H1 (cell line): ENCODE data around the gene AP1G2. TPM values are rescaled to one million over a fixed set of nuclear protein-coding genes. Genes with fewer than 3 reads are reported as not detected.

Experiments used
- CTCF ChIA-PET: fragments of 300-600 bp; sonication (Branson Sonifier 250); formaldehyde crosslinking; loops from one replicate; lab custom pipeline; 2021; ENCODE audit not compliant: partially characterized antibody; lab: Charles Lee
- POLR2A ChIA-PET: fragments of 300-600 bp; sonication (Branson Sonifier 250); formaldehyde crosslinking; loops from one replicate; lab custom pipeline; 2021; ENCODE audit warnings: inconsistent platforms; ENCODE audit not compliant: partially characterized antibody; lab: Charles Lee
- DNase-seq, 2 experiments: peaks; one replicate each; pipeline versions ENCODE4 v3.0.0 to v3.0.0-alpha.2; 2010 to 2022; ENCODE audit warnings: low spot score in 2 of 2, low read depth in 1 of 2, mixed read lengths in 1 of 2
- FAIRE-seq: peaks from 2 replicates; lab custom pipeline; 2011; peaks lifted over from hg19 to GRCh38; lab: Jason Lieb, UNC
- H2AFZ ChIP-seq: 2 replicates; pipeline ENCODE4 v1.8.1; 2012; ENCODE audit warnings: low read length, inconsistent platforms
- H2AK5ac ChIP-seq: 2 replicates; pipeline ENCODE4 v1.6.1; 2013; ENCODE audit warnings: low read depth, low read length
- H2BK120ac ChIP-seq: replicated peaks from 2 replicates; pipeline ENCODE3; 2013; ENCODE audit warnings: low read depth, low read length, inconsistent platforms
- H2BK12ac ChIP-seq: 2 replicates; pipeline ENCODE4 v1.6.1; 2013; ENCODE audit warnings: low read depth, low read length
- H2BK15ac ChIP-seq: 2 replicates; pipeline ENCODE4 v1.6.1; 2013; ENCODE audit warnings: low read length
- H2BK20ac ChIP-seq: 2 replicates; pipeline ENCODE4 v1.6.1; 2013; ENCODE audit warnings: low read length
- H2BK5ac ChIP-seq: 2 replicates; pipeline ENCODE4 v1.6.1; 2013; ENCODE audit warnings: low read depth, low read length
- H3K14ac ChIP-seq: 2 replicates; pipeline ENCODE4 v1.6.1; 2013; ENCODE audit warnings: inconsistent platforms; ENCODE audit not compliant: insufficient read length
- H3K18ac ChIP-seq: 2 replicates; pipeline ENCODE4 v1.6.1; 2013; ENCODE audit warnings: low read length; ENCODE audit errors: extremely low read depth
- H3K23ac ChIP-seq: 2 replicates; pipeline ENCODE4 v1.6.1; 2013; ENCODE audit warnings: inconsistent platforms; ENCODE audit not compliant: insufficient read length
- H3K23me2 ChIP-seq: 2 replicates; pipeline ENCODE4 v1.6.1; 2013; ENCODE audit warnings: low read depth, low read length
- H3K27ac ChIP-seq: 2 replicates; pipeline ENCODE4 v1.6.1; 2011; ENCODE audit warnings: low read depth, low read length, inconsistent platforms
- H3K27me3 ChIP-seq, 4 experiments: replicated peaks in 1 of 4; 1 replicate in 1 of 4; 2 replicates in 3 of 4; pipeline versions ENCODE4 v1.6.1 to v1.8.1; 2011 to 2013; ENCODE audit warnings: low read length in 3 of 4, mild to moderate bottlenecking in 3 of 4, inconsistent platforms in 2 of 4, mixed read lengths in 2 of 4, moderate library complexity in 1 of 4; ENCODE audit not compliant: control insufficient read depth in 3 of 4, insufficient read depth in 3 of 4; ENCODE audit errors: extremely low read depth in 1 of 4
- H3K36me3 ChIP-seq, 4 experiments: 2 replicates each; pipeline versions ENCODE4 v1.6.1 to v1.8.1; 2011 to 2013; ENCODE audit warnings: mild to moderate bottlenecking in 4 of 4, low read length in 3 of 4, moderate library complexity in 2 of 4, control low read depth in 1 of 4, inconsistent platforms in 1 of 4; ENCODE audit not compliant: insufficient read depth in 4 of 4, control insufficient read depth in 2 of 4
- H3K4ac ChIP-seq: replicated peaks from 2 replicates; pipeline ENCODE3; 2013; ENCODE audit warnings: low read length, low read depth, mixed read lengths, inconsistent platforms; ENCODE audit not compliant: insufficient read length
- H3K4me1 ChIP-seq, 4 experiments: replicated peaks in 1 of 4; 1 replicate in 1 of 4; 2 replicates in 3 of 4; pipeline versions ENCODE4 v1.6.1 to v1.8.1; 2011 to 2013; ENCODE audit warnings: low read length in 3 of 4, inconsistent platforms in 2 of 4, mixed read lengths in 1 of 4; ENCODE audit not compliant: insufficient read depth in 4 of 4, control insufficient read depth in 3 of 4
- H3K4me2 ChIP-seq, 2 experiments: 2 replicates each; pipeline versions ENCODE4 v1.6.1 to v1.8.1; 2011 to 2013; ENCODE audit warnings: low read depth in 2 of 2, low read length in 2 of 2, control low read depth in 1 of 2, inconsistent platforms in 1 of 2, mild to moderate bottlenecking in 1 of 2; ENCODE audit not compliant: insufficient read depth in 1 of 2
- H3K4me3 ChIP-seq, 4 experiments: fragments of 200-600, 300-600 bp in 1 of 4; sonication (generic), shearing (Covaris generic), sonication (Bioruptor Twin) in 1 of 4; 2 replicates each; pipeline versions ENCODE4 v1.5.1 to v1.8.1; 2011 to 2016; ENCODE audit warnings: low read length in 4 of 4, low read depth in 3 of 4, control low read depth in 2 of 4, inconsistent platforms in 2 of 4, mild to moderate bottlenecking in 2 of 4, mixed read lengths in 1 of 4, moderate library complexity in 1 of 4; ENCODE audit not compliant: insufficient read depth in 2 of 4; ENCODE audit errors: extremely low read depth in 1 of 4
- H3K56ac ChIP-seq: replicated peaks from 2 replicates; pipeline ENCODE3; 2013; ENCODE audit warnings: low read depth, mild to moderate bottlenecking, mixed read lengths, low read length, inconsistent platforms; ENCODE audit not compliant: insufficient read length
- H3K79me1 ChIP-seq: 2 replicates; pipeline ENCODE4 v1.6.1; 2013; ENCODE audit warnings: low read depth, low read length, control low read depth
- H3K79me2 ChIP-seq, 2 experiments: 2 replicates each; pipeline versions ENCODE4 v1.6.1 to v1.8.1; 2012 to 2013; ENCODE audit warnings: low read length in 2 of 2, mild to moderate bottlenecking in 2 of 2, inconsistent platforms in 1 of 2; ENCODE audit not compliant: insufficient read depth in 2 of 2, control insufficient read depth in 1 of 2
- H3K9ac ChIP-seq, 4 experiments: replicated peaks in 1 of 4; 1 replicate in 1 of 4; 2 replicates in 3 of 4; pipeline versions ENCODE4 v1.6.1 to v1.8.1; 2011 to 2013; ENCODE audit warnings: low read depth in 3 of 4, low read length in 3 of 4, control low read depth in 2 of 4, mild to moderate bottlenecking in 2 of 4, moderate library complexity in 2 of 4, inconsistent platforms in 1 of 4; ENCODE audit errors: extremely low read depth in 1 of 4
- H3K9me3 ChIP-seq, 2 experiments: 2 replicates each; pipeline versions ENCODE4 v1.6.1 to v1.8.1; 2012 to 2013; ENCODE audit warnings: mild to moderate bottlenecking in 2 of 2, moderate library complexity in 2 of 2, control low read depth in 1 of 2, inconsistent platforms in 1 of 2, low read depth in 1 of 2, low read length in 1 of 2, mixed read lengths in 1 of 2; ENCODE audit not compliant: insufficient read depth in 2 of 2
- H4K20me1 ChIP-seq, 2 experiments: replicated peaks in 1 of 2; 2 replicates each; pipeline versions ENCODE3 to v1.8.1; 2011 to 2013; ENCODE audit warnings: inconsistent platforms in 2 of 2, low read length in 2 of 2, mild to moderate bottlenecking in 1 of 2; ENCODE audit not compliant: insufficient read depth in 2 of 2, control insufficient read depth in 1 of 2
- H4K5ac ChIP-seq: 2 replicates; pipeline ENCODE4 v1.6.1; 2013; ENCODE audit warnings: low read length, low read depth, mixed read lengths, inconsistent platforms; ENCODE audit not compliant: insufficient read length
- H4K8ac ChIP-seq: 2 replicates; pipeline ENCODE4 v1.8.0; 2013; ENCODE audit warnings: mild to moderate bottlenecking, moderate library complexity, low read length, inconsistent platforms; ENCODE audit not compliant: insufficient read depth; ENCODE audit errors: extremely low read depth
- H4K91ac ChIP-seq: replicated peaks from 2 replicates; pipeline ENCODE3; 2013; ENCODE audit warnings: low read length, mixed read lengths, inconsistent platforms; ENCODE audit not compliant: insufficient read length
- TAF1 ChIP-seq: IDR thresholded peaks from 2 replicates; pipeline ENCODE4 v1.6.1; 2011; ENCODE audit warnings: mild to moderate bottlenecking, low read depth, low read length
- WGBS, 2 experiments: shearing (Covaris generic) in 1 of 2; methylation state at CpG; one replicate each; pipeline versions ENCODE4 v1.1.6 to v1.1.7; 2013 to 2015; ENCODE audit warnings: low lambda C conversion rate in 2 of 2, mixed read lengths in 2 of 2, inconsistent platforms in 1 of 2, low coverage in 1 of 2, missing lambda C conversion rate in 1 of 2; ENCODE audit not compliant: insufficient replicate concordance in 2 of 2, insufficient coverage in 1 of 2, insufficient read length in 1 of 2; ENCODE audit errors: extremely low coverage in 1 of 2, missing lambda C conversion rate in 1 of 2; 5-methylcytosine and 5-hydroxymethylcytosine counted together
- polyA plus RNA-seq, 7 experiments: library from polyadenylated mRNA; depleted of rRNA in 3 of 7; stranded (reverse) in 5 of 7; unstranded in 2 of 7; fragments of >200 nt in 5 of 7; fragments of 200-250 nt in 2 of 7; gene quantifications; 1 replicate in 5 of 7; 2 replicates in 1 of 7; 4 replicates in 1 of 7; pipeline versions ENCODE4 v1.2.1 to v1.2.3, GENCODE V29; 2011 to 2013; ENCODE audit warnings: missing spikeins in 2 of 7, mixed read lengths in 2 of 7
- total RNA-seq: library from RNA; stranded (reverse); fragmentation: NEBNext Ultra II Directional; extraction: Animal tissue kit (Norgen Biotek cat#: 25700); gene quantifications from 2 replicates; pipeline ENCODE4 v1.2.1, GENCODE V29; 2021

Gene AP1G2
- total and polyA plus RNA-seq, 2 of the 8 experiments (the other 6 are each of a cell fraction or from before 2014, with no cell fraction given), result 70.9 to 134 TPM

GRCh38 chr14:23528555-23528954 lies 39.0 kb downstream of the AP1G2 start:
- Histone ChIP-seq H3K27me3 (no peaks in the 10 kb centered on the region), H3K9me3 (no peaks in the 10 kb centered on the region), H4K91ac (peak overlapping the region; percentile 41), H2BK20ac (no peak overlapping the region), H3K9ac (no peak overlapping the region; a peak in 2 of 7 replicates), H3K14ac (no peak overlapping the region), H3K23me2 (no peaks in the 10 kb centered on the region), H4K8ac (peak overlapping the region; percentile 7; the same call in 1 of the 2 replicates), H4K20me1 (peaks cover 0 to 3% of the 10 kb centered on the region in 2 experiments), H2BK120ac (no peak overlapping the region), H3K36me3 (peaks cover 2 to 49% (median 34%) of the 10 kb centered on the region in 4 experiments; a peak in 7 of 8 replicates), H3K4me3 (no peak overlapping the region), H3K56ac (no peak overlapping the region), H3K18ac (peak overlapping the region; percentile 71; the same call in 1 of the 2 replicates), H3K4me1 (peaks cover 0 to 3% (median 1%) of the 10 kb centered on the region in 4 experiments; a peak in 3 of 7 replicates), H2BK15ac (0 out of 2 replicates have a peak overlapping the region, but pooled peaks have one; percentile 72), H3K79me2 (no peaks in the 10 kb centered on the region), H2AK5ac (no peak overlapping the region), H3K23ac (no peak overlapping the region), H2BK5ac (peak overlapping the region; percentile 81), H3K79me1 (no peaks in the 10 kb centered on the region), H3K27ac (no peak overlapping the region), H3K4ac (peak overlapping the region; percentile 61), H2BK12ac (0 out of 2 replicates have a peak overlapping the region, but pooled peaks have one; percentile 95), H3K4me2 (no peak overlapping the region), H4K5ac (no peak overlapping the region), H2AFZ (no peak overlapping the region)
- WGBS, 2 experiments, result 85% methylated on average over 1 of the region's 1 CpG; no CpG with 5 or more reads in 1 of the 2 experiments
- POLR2A ChIA-PET, result interaction anchor here (1.2 to 52.7 kb wide), 6 partner anchors 0 to 50 kb away, joined by 3 to 1523 read pairs (median 6); partner anchors contain the start of genes AP1G2, THTPA and ZFHX2
- FAIRE-seq (no peak), DNase-seq (no peak)
- CTCF ChIA-PET, result interaction anchor here (0.9 to 70.5 kb wide), 13 partner anchors 10 to 104 kb away, joined by 3 to 2092 read pairs (median 6); partner anchors contain the start of genes AP1G2, NGDN, THTPA and ZFHX2
- TF ChIP-seq TAF1, result peak; percentile 24; the same call in 1 of the 2 replicates
